SK-N-SH treated with all-trans-retinoic acid at 6 μM for 48 hours (cell line): Measurements from ENCODE around the gene SPATA1.

Experiments used
- ATAC-seq: fragments of 200-7000 bp; cut with Tn5 transposase; 3 replicates; pipeline ENCODE4 v1.9.1; 2020; ENCODE audit warnings: mild to moderate bottlenecking, moderate library complexity
- ARNTL ChIP-seq: fragments of 450-650 bp; formaldehyde crosslinking; IDR thresholded peaks from 2 replicates; pipeline ENCODE4 v1.5.0; 2020; ENCODE audit warnings: low read depth, mild to moderate bottlenecking, moderate library complexity, borderline replicate concordance
- BACH2 ChIP-seq: fragments of 250-450 bp; sonication (Bioruptor Pico); IDR thresholded peaks from 2 replicates; pipeline ENCODE4 v1.9.0; 2021; ENCODE audit warnings: mild to moderate bottlenecking, borderline replicate concordance
- CSDC2 ChIP-seq: fragments of 250-450 bp; sonication (Bioruptor Pico); IDR thresholded peaks from 2 replicates; pipeline ENCODE4 v1.5.0; 2020; ENCODE audit warnings: mild to moderate bottlenecking, moderate library complexity
- ESRRG ChIP-seq: fragments of 250-450 bp; sonication (Bioruptor Pico); IDR thresholded peaks from 2 replicates; pipeline ENCODE4 v1.6.1; 2021; ENCODE audit warnings: mild to moderate bottlenecking
- ISL1 ChIP-seq: fragments of 250-450 bp; sonication (Bioruptor Pico); IDR thresholded peaks from 2 replicates; pipeline ENCODE4 v2.1.2; 2022; ENCODE audit warnings: mild to moderate bottlenecking, moderate library complexity
- OSR1 ChIP-seq: fragments of 250-450 bp; sonication (Bioruptor Pico); IDR thresholded peaks from 2 replicates; pipeline ENCODE4 v1.8.0; 2022; ENCODE audit warnings: moderate library complexity, mild to moderate bottlenecking, inconsistent platforms
- PPARA ChIP-seq: fragments of 250-450 bp; sonication (Bioruptor Pico); IDR thresholded peaks from 2 replicates; pipeline ENCODE4 v1.5.0; 2020; ENCODE audit warnings: mild to moderate bottlenecking, borderline replicate concordance
- RARB ChIP-seq: fragments of 250-450 bp; sonication (Bioruptor Pico); IDR thresholded peaks from 2 replicates; pipeline ENCODE4 v1.8.0; 2021; ENCODE audit warnings: mild to moderate bottlenecking, moderate library complexity
- SNAI2 ChIP-seq: fragments of 250-450 bp; sonication (Bioruptor Pico); IDR thresholded peaks from 2 replicates; pipeline ENCODE4 v1.5.0; 2020; ENCODE audit warnings: mild to moderate bottlenecking, moderate library complexity
- TCF4 ChIP-seq: fragments of 250-450 bp; sonication (Bioruptor Pico); IDR thresholded peaks from 2 replicates; pipeline ENCODE4 v1.8.0; 2021; ENCODE audit warnings: mild to moderate bottlenecking, moderate library complexity, borderline replicate concordance
- TOX ChIP-seq: fragments of 250-450 bp; sonication (Bioruptor Pico); IDR thresholded peaks from 2 replicates; pipeline ENCODE4 v1.8.0; 2021; ENCODE audit warnings: mild to moderate bottlenecking, moderate library complexity, borderline replicate concordance
- ZFP3 ChIP-seq: fragments of 250-450 bp; sonication (Bioruptor Pico); IDR thresholded peaks from 2 replicates; pipeline ENCODE4 v1.5.0; 2020; ENCODE audit warnings: mild to moderate bottlenecking, moderate library complexity
- ZFP30 ChIP-seq: fragments of 450-650 bp; formaldehyde crosslinking; IDR thresholded peaks from 2 replicates; pipeline ENCODE4 v1.5.0; 2022; ENCODE audit warnings: mild to moderate bottlenecking, moderate library complexity
- ZNF70 ChIP-seq: fragments of 450-650 bp; formaldehyde crosslinking; IDR thresholded peaks from 2 replicates; pipeline ENCODE4 v1.5.0; 2020; ENCODE audit warnings: mild to moderate bottlenecking, moderate library complexity
- ZNF8 ChIP-seq: fragments of 450-650 bp; formaldehyde crosslinking; IDR thresholded peaks from 2 replicates; pipeline ENCODE4 v1.5.0; 2020; ENCODE audit warnings: mild to moderate bottlenecking, moderate library complexity
- TF ChIP-seq, protein P1 (sequence below): fragments of 250-450 bp; sonication (Bioruptor Pico); IDR thresholded peaks from 2 replicates; pipeline ENCODE4 v1.8.0; 2021; ENCODE audit warnings: low read depth, mild to moderate bottlenecking, moderate library complexity, borderline replicate concordance
- TF ChIP-seq, protein P2 (sequence below): fragments of 250-450 bp; sonication (Bioruptor Pico); IDR thresholded peaks from 2 replicates; pipeline ENCODE4 v1.8.0; 2020; ENCODE audit warnings: mild to moderate bottlenecking, moderate library complexity, borderline replicate concordance
- TF ChIP-seq, protein P3 (sequence below): fragments of 250-450 bp; sonication (Bioruptor Pico); IDR thresholded peaks from 2 replicates; pipeline ENCODE4 v1.5.1; 2020; ENCODE audit warnings: low read depth, mild to moderate bottlenecking, moderate library complexity
- TF ChIP-seq, protein P4 (sequence below): fragments of 250-450 bp; sonication (Bioruptor Pico); IDR thresholded peaks from 2 replicates; pipeline ENCODE4 v1.5.1; 2021; ENCODE audit warnings: mild to moderate bottlenecking, moderate library complexity

Gene SPATA1

GRCh38 chr1:84504580-84505492, 1.4 kb upstream of the SPATA1 start:
- no peak for TF ChIP-seq ARNTL
- TF ChIP-seq, protein P1, sequence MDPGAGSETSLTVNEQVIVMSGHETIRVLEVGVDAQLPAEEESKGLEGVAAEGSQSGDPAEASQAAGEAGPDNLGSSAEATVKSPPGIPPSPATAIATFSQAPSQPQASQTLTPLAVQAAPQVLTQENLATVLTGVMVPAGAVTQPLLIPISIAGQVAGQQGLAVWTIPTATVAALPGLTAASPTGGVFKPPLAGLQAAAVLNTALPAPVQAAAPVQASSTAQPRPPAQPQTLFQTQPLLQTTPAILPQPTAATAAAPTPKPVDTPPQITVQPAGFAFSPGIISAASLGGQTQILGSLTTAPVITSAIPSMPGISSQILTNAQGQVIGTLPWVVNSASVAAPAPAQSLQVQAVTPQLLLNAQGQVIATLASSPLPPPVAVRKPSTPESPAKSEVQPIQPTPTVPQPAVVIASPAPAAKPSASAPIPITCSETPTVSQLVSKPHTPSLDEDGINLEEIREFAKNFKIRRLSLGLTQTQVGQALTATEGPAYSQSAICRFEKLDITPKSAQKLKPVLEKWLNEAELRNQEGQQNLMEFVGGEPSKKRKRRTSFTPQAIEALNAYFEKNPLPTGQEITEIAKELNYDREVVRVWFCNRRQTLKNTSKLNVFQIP = no peak
- no peak for TF ChIP-seq CSDC2
- ATAC-seq = peak; percentile 24

DNA sequence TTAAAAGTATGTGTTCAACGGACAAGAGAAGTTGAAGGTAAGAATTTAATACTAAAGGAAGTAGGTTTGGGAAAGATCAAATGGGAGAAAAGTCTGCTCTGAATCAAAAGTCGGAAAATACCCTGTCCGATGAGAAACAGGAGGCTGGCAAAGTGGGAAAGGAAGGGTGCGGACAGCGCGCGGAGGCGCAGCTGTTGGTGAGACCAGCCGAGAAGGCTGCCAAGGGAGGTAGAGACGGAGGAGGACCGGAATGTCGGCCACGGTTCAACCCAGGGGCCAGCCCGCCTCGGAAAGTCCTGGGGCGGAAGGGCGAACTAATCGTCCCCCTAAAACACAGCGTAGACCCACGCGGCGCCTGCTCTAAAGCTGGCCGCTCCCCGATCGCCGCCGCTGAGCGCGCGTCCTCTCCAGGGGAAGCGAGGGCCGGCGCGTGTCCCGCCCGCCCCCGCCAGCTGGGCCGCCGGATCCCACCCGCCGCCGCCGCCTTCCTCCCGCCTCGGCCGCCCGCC, 639 bp upstream of the SPATA1 start:
- TF ChIP-seq CSDC2 (no peak), TCF4 (CRISPR knock-in tag) (no peak), BACH2 (no peak), TOX (CRISPR knock-in tag) (no peak), ZNF8 (CRISPR knock-in tag) (no peak), ZFP30 (CRISPR knock-in tag) (no peak), SNAI2 (no peak), ZFP3 (CRISPR knock-in tag) (no peak), ZNF70 (no peak)
- TF ChIP-seq, protein P2, sequence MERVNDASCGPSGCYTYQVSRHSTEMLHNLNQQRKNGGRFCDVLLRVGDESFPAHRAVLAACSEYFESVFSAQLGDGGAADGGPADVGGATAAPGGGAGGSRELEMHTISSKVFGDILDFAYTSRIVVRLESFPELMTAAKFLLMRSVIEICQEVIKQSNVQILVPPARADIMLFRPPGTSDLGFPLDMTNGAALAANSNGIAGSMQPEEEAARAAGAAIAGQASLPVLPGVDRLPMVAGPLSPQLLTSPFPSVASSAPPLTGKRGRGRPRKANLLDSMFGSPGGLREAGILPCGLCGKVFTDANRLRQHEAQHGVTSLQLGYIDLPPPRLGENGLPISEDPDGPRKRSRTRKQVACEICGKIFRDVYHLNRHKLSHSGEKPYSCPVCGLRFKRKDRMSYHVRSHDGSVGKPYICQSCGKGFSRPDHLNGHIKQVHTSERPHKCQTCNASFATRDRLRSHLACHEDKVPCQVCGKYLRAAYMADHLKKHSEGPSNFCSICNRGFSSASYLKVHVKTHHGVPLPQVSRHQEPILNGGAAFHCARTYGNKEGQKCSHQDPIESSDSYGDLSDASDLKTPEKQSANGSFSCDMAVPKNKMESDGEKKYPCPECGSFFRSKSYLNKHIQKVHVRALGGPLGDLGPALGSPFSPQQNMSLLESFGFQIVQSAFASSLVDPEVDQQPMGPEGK (CRISPR knock-in tag) = no peak
- TF ChIP-seq, protein P3, sequence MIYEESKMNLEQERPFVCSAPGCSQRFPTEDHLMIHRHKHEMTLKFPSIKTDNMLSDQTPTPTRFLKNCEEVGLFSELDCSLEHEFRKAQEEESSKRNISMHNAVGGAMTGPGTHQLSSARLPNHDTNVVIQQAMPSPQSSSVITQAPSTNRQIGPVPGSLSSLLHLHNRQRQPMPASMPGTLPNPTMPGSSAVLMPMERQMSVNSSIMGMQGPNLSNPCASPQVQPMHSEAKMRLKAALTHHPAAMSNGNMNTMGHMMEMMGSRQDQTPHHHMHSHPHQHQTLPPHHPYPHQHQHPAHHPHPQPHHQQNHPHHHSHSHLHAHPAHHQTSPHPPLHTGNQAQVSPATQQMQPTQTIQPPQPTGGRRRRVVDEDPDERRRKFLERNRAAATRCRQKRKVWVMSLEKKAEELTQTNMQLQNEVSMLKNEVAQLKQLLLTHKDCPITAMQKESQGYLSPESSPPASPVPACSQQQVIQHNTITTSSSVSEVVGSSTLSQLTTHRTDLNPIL (CRISPR knock-in tag) = no peak
- TF ChIP-seq, protein P4, sequence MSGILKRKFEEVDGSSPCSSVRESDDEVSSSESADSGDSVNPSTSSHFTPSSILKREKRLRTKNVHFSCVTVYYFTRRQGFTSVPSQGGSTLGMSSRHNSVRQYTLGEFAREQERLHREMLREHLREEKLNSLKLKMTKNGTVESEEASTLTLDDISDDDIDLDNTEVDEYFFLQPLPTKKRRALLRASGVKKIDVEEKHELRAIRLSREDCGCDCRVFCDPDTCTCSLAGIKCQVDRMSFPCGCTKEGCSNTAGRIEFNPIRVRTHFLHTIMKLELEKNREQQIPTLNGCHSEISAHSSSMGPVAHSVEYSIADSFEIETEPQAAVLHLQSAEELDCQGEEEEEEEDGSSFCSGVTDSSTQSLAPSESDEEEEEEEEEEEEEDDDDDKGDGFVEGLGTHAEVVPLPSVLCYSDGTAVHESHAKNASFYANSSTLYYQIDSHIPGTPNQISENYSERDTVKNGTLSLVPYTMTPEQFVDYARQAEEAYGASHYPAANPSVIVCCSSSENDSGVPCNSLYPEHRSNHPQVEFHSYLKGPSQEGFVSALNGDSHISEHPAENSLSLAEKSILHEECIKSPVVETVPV = no peak
- TF ChIP-seq, protein P1 = no peak

GRCh38 chr1:84506729-84507453, 705 bp downstream of the SPATA1 start:
- ATAC-seq = no peak
- TF ChIP-seq RARB (CRISPR knock-in tag) (no peak), ZNF70 (no peak), BACH2 (no peak), ZNF8 (CRISPR knock-in tag) (no peak), CSDC2 (no peak), OSR1 (CRISPR knock-in tag) (no peak), ISL1 (CRISPR knock-in tag) (no peak), TCF4 (CRISPR knock-in tag) (no peak), TOX (CRISPR knock-in tag) (no peak), ARNTL (no peak), PPARA (CRISPR knock-in tag) (no peak), ESRRG (CRISPR knock-in tag) (no peak)
- TF ChIP-seq, protein P3 (CRISPR knock-in tag) = no peak
- TF ChIP-seq, protein P2 (CRISPR knock-in tag) = no peak
- TF ChIP-seq, protein P1 = no peak
- TF ChIP-seq, protein P4 = no peak

More for the DNA sequence above, 639 bp upstream of the SPATA1 start:
- ATAC-seq = peak; percentile 63
